Adrenal gland (tissue), 12 donors: ENCODE data around the gene PPP2CA. TPM values are rescaled to one million over a fixed set of nuclear protein-coding genes. Genes with fewer than 3 reads are reported as not detected.
A peak's percentile ranks its signal among the peaks of the same experiment; 100 is the strongest.

Experiments
- DNase-seq, 7 donors: peaks; one replicate each; pipeline ENCODE4 v3.0.0-alpha.2; 2019 to 2020
- H3K27ac ChIP-seq, 5 donors: fragments of 200-600 bp; sonication (generic) in 4 of 5; 1 replicate in 3 of 5; 2 replicates in 2 of 5; pipeline versions ENCODE4 v1.5.1 to v1.8.0; 2016 to 2020; ENCODE audit warnings: mild to moderate bottlenecking in 1 of 5
- H3K27me3 ChIP-seq: fragments of 200-600 bp; 2 replicates; pipeline ENCODE4 v1.8.0; 2021
- H3K36me3 ChIP-seq, 2 donors: fragments of 200-600 bp; replicated peaks in 1 of 2; 1 replicate in 1 of 2; 2 replicates in 1 of 2; pipeline versions ENCODE4 v1.5.1 to v1.8.0; 2018 to 2022
- H3K4me1 ChIP-seq, 2 donors: fragments of 200-600 bp; replicated peaks in 1 of 2; 1 replicate in 1 of 2; 2 replicates in 1 of 2; pipeline versions ENCODE4 v1.5.1 to v1.8.0; 2018 to 2021
- H3K4me3 ChIP-seq, 4 donors: fragments of 200-600 bp; sonication (generic) in 3 of 4; one replicate each; pipeline ENCODE4 v1.5.1; 2016 to 2018
- H3K9me3 ChIP-seq, 3 donors: fragments of 200-600 bp; sonication (generic) in 1 of 3; replicated peaks in 1 of 3; 1 replicate in 2 of 3; 2 replicates in 1 of 3; pipeline versions ENCODE4 v1.5.1 to v1.8.0; 2016 to 2021
- POLR2A ChIP-seq, 2 donors: fragments of 450-650 bp; IDR thresholded peaks; one replicate each; pipeline ENCODE4 v1.6.1; 2017; ENCODE audit warnings: antibody characterized with exemption in 2 of 2, mild to moderate bottlenecking in 2 of 2, moderate library complexity in 1 of 2
- WGBS, 4 donors: extraction: QIAGEN DNeasy Blood & Tissue Kit in 2 of 4; methylation state at CpG; one replicate each; pipeline versions ENCODE4 v1.1.5 to v1.1.7; 2013 to 2017; 5-methylcytosine and 5-hydroxymethylcytosine counted together
- intact Hi-C, 2 donors: fragments of 100-400 bp; cut with DNase I; formaldehyde crosslinking; loops; one replicate each; pipeline versions ENCODE4 v1.14.1 to v1.15.0; 2022 to 2023
- polyA plus RNA-seq, 3 donors: library from polyadenylated mRNA; stranded (reverse); fragments of 200-250 nt in 2 of 3; fragments of 350-450 nt in 1 of 3; fragmentation: Illumina TruSeq in 1 of 3; extraction: RNeasy Lipid Tissue Mini Kit (QIAGEN cat#74804) in 1 of 3; gene quantifications; one replicate each; pipeline ENCODE4 v1.2.3, GENCODE V29; 2013 to 2014
- total RNA-seq, 9 donors: library from RNA; depleted of rRNA in 4 of 9; stranded (reverse); fragments of >200 nt in 4 of 9; fragments of 120-200 nt in 1 of 9; fragmentation: NEBNext Ultra II Directional in 1 of 9; extraction: Animal tissue kit (Norgen Biotek cat#: 25700) in 1 of 9; gene quantifications; one replicate each; pipeline versions ENCODE4 v1.1.0 to v1.2.4, GENCODE V29; 2013 to 2023
- TF ChIP-seq, protein P1 (sequence below), 6 experiments: fragments of 450-650 bp in 4 of 6; fragments of 200-600 bp in 2 of 6; sonication (generic) in 1 of 6; IDR thresholded peaks; 1 replicate in 5 of 6; 2 replicates in 1 of 6; pipeline versions ENCODE4 v1.5.1 to v1.8.0; 2016 to 2021; ENCODE audit warnings: antibody characterized with exemption in 6 of 6, mild to moderate bottlenecking in 2 of 6, moderate library complexity in 1 of 6
- donor health status: healthy with polysubstance abuse.
- donor health status: Bipolar disorder and iron deficiency.
- donor health status: DM: yes; HTN: yes; CAD: no.
- donor health status: DM: no; HTN: no; CAD: no.
- donor health status: DM: no; HTN: no; CAD: no.
- donor health status: DM: yes; HTN: yes; CAD: no.

The PPP2CA gene
- total and polyA plus RNA-seq, 12 donors: 26.9 to 246 (median 145) TPM

GRCh38 chr5:134175921-134176510 lies 49.9 kb downstream of the PPP2CA start:
- TF ChIP-seq, protein P1, sequence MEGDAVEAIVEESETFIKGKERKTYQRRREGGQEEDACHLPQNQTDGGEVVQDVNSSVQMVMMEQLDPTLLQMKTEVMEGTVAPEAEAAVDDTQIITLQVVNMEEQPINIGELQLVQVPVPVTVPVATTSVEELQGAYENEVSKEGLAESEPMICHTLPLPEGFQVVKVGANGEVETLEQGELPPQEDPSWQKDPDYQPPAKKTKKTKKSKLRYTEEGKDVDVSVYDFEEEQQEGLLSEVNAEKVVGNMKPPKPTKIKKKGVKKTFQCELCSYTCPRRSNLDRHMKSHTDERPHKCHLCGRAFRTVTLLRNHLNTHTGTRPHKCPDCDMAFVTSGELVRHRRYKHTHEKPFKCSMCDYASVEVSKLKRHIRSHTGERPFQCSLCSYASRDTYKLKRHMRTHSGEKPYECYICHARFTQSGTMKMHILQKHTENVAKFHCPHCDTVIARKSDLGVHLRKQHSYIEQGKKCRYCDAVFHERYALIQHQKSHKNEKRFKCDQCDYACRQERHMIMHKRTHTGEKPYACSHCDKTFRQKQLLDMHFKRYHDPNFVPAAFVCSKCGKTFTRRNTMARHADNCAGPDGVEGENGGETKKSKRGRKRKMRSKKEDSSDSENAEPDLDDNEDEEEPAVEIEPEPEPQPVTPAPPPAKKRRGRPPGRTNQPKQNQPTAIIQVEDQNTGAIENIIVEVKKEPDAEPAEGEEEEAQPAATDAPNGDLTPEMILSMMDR (IDR thresholded peaks at IDR 0.05): no peak
- no peak for TF ChIP-seq POLR2A (IDR thresholded peaks at IDR 0.05)
- H3K27me3 ChIP-seq: no peaks in the 10 kb centered on the region
- peak in 6 of 7 donors; percentile 32 to 68 (median 50) for DNase-seq
- 0 to 2% (median 1%) methylated on average over 20 to 31 of the region's 31 CpGs for WGBS, 4 donors
- intact Hi-C loops: no loop called here
- H3K4me1 ChIP-seq: peaks cover 9 to 31% of the 10 kb centered on the region in 2 donors
- no peaks in the 10 kb centered on the region for H3K9me3 ChIP-seq
- H3K4me3 ChIP-seq: peak overlapping the region; percentile 19 to 96 (median 90)
- peaks cover 0 to 26% of the 10 kb centered on the region in 2 donors for H3K36me3 ChIP-seq
- H3K27ac ChIP-seq: peak overlapping the region; percentile 94 to 100 (median 99)

DNA sequence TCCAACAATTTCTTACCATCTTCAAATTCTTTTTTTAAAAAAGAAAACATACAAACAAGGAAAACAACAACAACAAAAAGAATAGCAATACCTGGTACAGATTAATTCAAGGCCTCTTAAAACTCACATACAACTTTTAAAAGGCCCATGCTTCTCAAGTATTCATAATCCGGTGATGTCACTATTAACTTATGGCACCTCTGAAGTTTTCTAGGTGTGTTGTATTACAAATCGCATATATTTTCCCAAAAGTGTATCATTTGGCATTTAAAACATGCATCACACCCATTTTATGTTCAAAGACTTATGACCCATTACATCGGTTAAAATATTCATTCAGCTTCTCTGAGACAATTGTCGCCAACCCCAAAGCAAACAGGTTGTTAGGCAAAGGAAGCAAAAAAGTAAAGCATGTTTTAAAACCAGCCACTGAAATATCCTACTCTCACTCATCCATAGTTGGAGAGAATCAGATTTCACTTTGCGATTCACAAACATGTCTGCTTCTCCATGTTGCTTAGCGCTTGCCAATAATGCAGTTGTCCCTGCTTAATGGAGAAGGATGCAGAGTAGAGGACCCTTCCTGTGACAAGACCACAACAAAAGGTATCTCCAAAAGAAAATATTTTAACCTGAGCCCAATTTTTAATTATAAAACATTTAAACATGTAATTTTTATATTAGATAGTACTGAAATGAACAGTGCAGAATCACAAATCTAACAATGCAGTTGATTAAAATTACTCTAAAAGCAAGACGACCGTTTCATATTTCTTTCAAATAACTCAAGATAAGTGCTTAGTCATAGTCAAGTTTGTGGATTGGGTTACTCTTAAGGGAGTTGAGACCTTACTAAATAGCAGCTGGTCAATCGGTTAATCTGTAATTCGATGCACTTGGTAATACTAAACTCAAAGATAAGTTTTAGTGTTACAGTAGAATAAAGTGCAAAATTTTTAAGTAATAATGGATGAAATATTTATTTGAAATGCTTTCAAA lies 50.7 kb downstream of the PPP2CA start:
- Histone ChIP-seq H3K36me3 (peaks cover 0 to 35% of the 10 kb centered on the region in 2 donors), H3K27me3 (no peaks in the 10 kb centered on the region), H3K9me3 (no peaks in the 10 kb centered on the region), H3K27ac (peak overlapping the region; percentile 94 to 100 (median 99)), H3K4me3 (peak overlapping the region in 3 of 4 donors; percentile 19 to 96 (median 86)), H3K4me1 (peaks cover 9 to 31% of the 10 kb centered on the region in 2 donors)
- DNase-seq: no peak
- 11 to 18% (median 16%) methylated on average over 10 of the region's 10 CpGs for WGBS, 4 donors
- intact Hi-C loops: no loop called here
- no peak for TF ChIP-seq POLR2A (IDR thresholded peaks at IDR 0.05)
- TF ChIP-seq, protein P1 (IDR thresholded peaks at IDR 0.05): no peak

- TF ChIP-seq, protein P1 (IDR thresholded peaks at IDR 0.05): no peak
- TF ChIP-seq POLR2A (IDR thresholded peaks at IDR 0.05): no peak
- Histone ChIP-seq H3K27me3 (no peaks in the 10 kb centered on the region), H3K9me3 (no peaks in the 10 kb centered on the region), H3K27ac (no peak overlapping the region), H3K36me3 (peaks cover 0 to 65% of the 10 kb centered on the region in 2 donors), H3K4me1 (peaks cover 9 to 24% of the 10 kb centered on the region in 2 donors), H3K4me3 (no peak overlapping the region)
- intact Hi-C loops: no loop called here
- 88 to 93% (median 89%) methylated on average over 4 of the region's 4 CpGs for WGBS, 4 donors
- no peak for DNase-seq
Measured at GRCh38 chr5:134171972-134172371, 53.9 kb downstream of the PPP2CA start.

DNA sequence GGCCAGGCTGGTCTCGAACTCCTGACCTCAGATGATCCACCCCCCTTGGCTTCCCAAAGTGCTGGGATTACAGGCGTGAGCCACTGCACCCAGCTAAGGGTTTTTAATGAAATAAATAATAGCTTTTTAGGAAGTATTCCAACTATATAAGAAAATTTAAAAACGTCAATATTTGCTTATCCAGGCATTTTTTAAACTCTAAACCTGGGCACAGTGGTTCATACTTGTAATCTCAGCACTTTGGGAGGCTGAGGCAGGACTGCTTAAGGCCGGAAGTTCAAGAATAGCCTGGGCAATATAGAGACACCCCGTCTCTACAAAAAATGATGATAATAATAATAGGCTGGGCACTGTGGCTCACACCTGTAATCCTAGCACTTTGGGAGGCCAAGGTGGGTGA lies 63.3 kb downstream of the PPP2CA start:
- DNase-seq: no peak
- peaks cover 0 to 70% of the 10 kb centered on the region in 2 donors for H3K36me3 ChIP-seq

More for the DNA sequence above, 63.3 kb downstream of the PPP2CA start:
- Histone ChIP-seq H3K4me1 (no peaks in the 10 kb centered on the region), H3K9me3 (no peaks in the 10 kb centered on the region), H3K27ac (no peak overlapping the region), H3K4me3 (no peak overlapping the region), H3K27me3 (no peaks in the 10 kb centered on the region)
- TF ChIP-seq, protein P1 (IDR thresholded peaks at IDR 0.05): no peak
- no peak for TF ChIP-seq POLR2A (IDR thresholded peaks at IDR 0.05)
- WGBS, 4 donors: 92 to 97% (median 94%) methylated on average over 5 of the region's 5 CpGs
- intact Hi-C loops: no loop called here
